Breast epithelium (tissue), 3 donors: ENCODE data around the gene PLEKHM1.
"Not testable (repeated sequence)": the region's sequence is repeated elsewhere in the genome, so short reads cannot be mapped to it uniquely, and the experiment has no call there.

Experiments
- POLR2A ChIP-seq: fragments of 450-650 bp; IDR thresholded peaks from one replicate; pipeline ENCODE4 v1.6.1; 2016; ENCODE audit warnings: antibody characterized with exemption, mild to moderate bottlenecking, moderate library complexity
- TF ChIP-seq, protein P1 (sequence below), 3 donors: fragments of 450-650 bp; IDR thresholded peaks; one replicate each; pipeline ENCODE4 v1.5.1; 2016 to 2017; ENCODE audit warnings: antibody characterized with exemption in 3 of 3, mild to moderate bottlenecking in 3 of 3, moderate library complexity in 3 of 3

DNA sequence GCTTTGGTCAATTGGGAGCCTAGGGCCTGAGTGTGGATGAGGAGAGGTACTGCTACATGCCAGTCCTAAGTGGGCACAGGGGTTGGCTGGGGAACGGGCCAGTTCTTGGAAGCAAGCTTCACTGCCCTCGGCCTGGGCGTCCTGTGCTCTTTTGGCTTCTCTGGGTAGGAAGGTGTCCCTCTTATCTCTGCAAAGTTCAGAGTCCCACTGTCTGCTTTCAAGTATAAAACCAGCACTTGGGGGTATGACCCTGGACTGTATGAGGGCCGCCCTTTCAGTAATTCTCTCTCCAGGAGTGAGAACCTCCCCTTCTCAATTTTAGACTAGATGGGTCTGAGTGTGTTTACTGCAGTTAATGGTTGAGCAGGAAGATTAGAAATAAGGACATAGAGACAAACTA lies 1.6 kb upstream of the PLEKHM1 start:
- TF ChIP-seq, protein P1, sequence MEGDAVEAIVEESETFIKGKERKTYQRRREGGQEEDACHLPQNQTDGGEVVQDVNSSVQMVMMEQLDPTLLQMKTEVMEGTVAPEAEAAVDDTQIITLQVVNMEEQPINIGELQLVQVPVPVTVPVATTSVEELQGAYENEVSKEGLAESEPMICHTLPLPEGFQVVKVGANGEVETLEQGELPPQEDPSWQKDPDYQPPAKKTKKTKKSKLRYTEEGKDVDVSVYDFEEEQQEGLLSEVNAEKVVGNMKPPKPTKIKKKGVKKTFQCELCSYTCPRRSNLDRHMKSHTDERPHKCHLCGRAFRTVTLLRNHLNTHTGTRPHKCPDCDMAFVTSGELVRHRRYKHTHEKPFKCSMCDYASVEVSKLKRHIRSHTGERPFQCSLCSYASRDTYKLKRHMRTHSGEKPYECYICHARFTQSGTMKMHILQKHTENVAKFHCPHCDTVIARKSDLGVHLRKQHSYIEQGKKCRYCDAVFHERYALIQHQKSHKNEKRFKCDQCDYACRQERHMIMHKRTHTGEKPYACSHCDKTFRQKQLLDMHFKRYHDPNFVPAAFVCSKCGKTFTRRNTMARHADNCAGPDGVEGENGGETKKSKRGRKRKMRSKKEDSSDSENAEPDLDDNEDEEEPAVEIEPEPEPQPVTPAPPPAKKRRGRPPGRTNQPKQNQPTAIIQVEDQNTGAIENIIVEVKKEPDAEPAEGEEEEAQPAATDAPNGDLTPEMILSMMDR (IDR thresholded peaks at IDR 0.05), result not testable (repeated sequence)
- TF ChIP-seq POLR2A, result not testable (repeated sequence)
